SK-N-DZ (cell line): Measurements from ENCODE around the gene SPDYE4.

ENCODE experiments used
- DNase-seq: peaks from one replicate; pipeline ENCODE4 v3.0.0-alpha.2; 2015; ENCODE audit warnings: low spot score

SPDYE4 gene

GRCh38 chr17:8741366-8741765, 17.0 kb downstream of the SPDYE4 start:
- DNase-seq = no peak

GRCh38 chr17:8740486-8740885, 17.9 kb downstream of the SPDYE4 start:
- no peak for DNase-seq

GRCh38 chr17:8739097-8739496, 19.2 kb downstream of the SPDYE4 start:
- DNase-seq = peak; percentile 56

- DNase-seq = no peak
These were observed 21.6 kb downstream of the SPDYE4 start for GRCh38 chr17:8736796-8737195.

- DNase-seq = no peak
These were observed 22.0 kb downstream of the SPDYE4 start for GRCh38 chr17:8736362-8736761.

- no peak for DNase-seq
These were observed 22.9 kb downstream of the SPDYE4 start for GRCh38 chr17:8735336-8735939.

- no peak for DNase-seq
These were observed 23.5 kb downstream of the SPDYE4 start for GRCh38 chr17:8734876-8735275.

- no peak for DNase-seq
These were observed 25.8 kb downstream of the SPDYE4 start for GRCh38 chr17:8732406-8733085.

GRCh38 chr17:8729860-8730259, 28.5 kb downstream of the SPDYE4 start:
- DNase-seq = no peak

GRCh38 chr17:8729421-8729820, 28.9 kb downstream of the SPDYE4 start:
- no peak for DNase-seq

GRCh38 chr17:8728971-8729370, 29.4 kb downstream of the SPDYE4 start:
- DNase-seq = no peak

- no peak for DNase-seq
These were observed 30.0 kb downstream of the SPDYE4 start for GRCh38 chr17:8728251-8728938.

GRCh38 chr17:8726941-8727555, 31.3 kb downstream of the SPDYE4 start:
- DNase-seq = no peak

- DNase-seq = no peak
These were observed 32.2 kb downstream of the SPDYE4 start for GRCh38 chr17:8725881-8726876.

GRCh38 chr17:8724451-8724850, 33.9 kb downstream of the SPDYE4 start:
- no peak for DNase-seq

GRCh38 chr17:8720596-8720995, 37.8 kb downstream of the SPDYE4 start:
- DNase-seq = no peak

- DNase-seq = no peak
These were observed 38.8 kb downstream of the SPDYE4 start for GRCh38 chr17:8719291-8720246.

- DNase-seq = no peak
These were observed 40.3 kb downstream of the SPDYE4 start for GRCh38 chr17:8718001-8718563.

GRCh38 chr17:8713878-8714277, 44.5 kb downstream of the SPDYE4 start:
- no peak for DNase-seq

GRCh38 chr17:8713315-8713714, 45.0 kb downstream of the SPDYE4 start:
- no peak for DNase-seq
